Uterus (tissue), 4 donors: Measurements from ENCODE around the gene CD248. TPM values are rescaled to one million over a fixed set of nuclear protein-coding genes. Genes with fewer than 3 reads are reported as not detected.

ENCODE experiments used
- DNase-seq, 2 donors: peaks; one replicate each; pipeline ENCODE4 v3.0.0-alpha.2; 2019 to 2020
- H3K27ac ChIP-seq, 2 donors: fragments of 200-600 bp; sonication (generic); 1 replicate in 1 of 2; 2 replicates in 1 of 2; pipeline ENCODE4 v1.5.1; 2016 to 2018
- H3K27me3 ChIP-seq, 2 donors: fragments of 200-600 bp; sonication (generic); one replicate each; pipeline ENCODE4 v1.5.1; 2018 to 2019; ENCODE audit warnings: control low read depth in 1 of 2
- H3K36me3 ChIP-seq, 2 donors: fragments of 200-600 bp; sonication (generic); one replicate each; pipeline ENCODE4 v1.5.1; 2019; ENCODE audit warnings: control low read depth in 1 of 2
- H3K4me1 ChIP-seq, 2 donors: fragments of 200-600 bp; sonication (generic); one replicate each; pipeline ENCODE4 v1.5.1; 2018 to 2019; ENCODE audit warnings: control low read depth in 1 of 2
- H3K4me3 ChIP-seq, 2 donors: fragments of 200-600 bp; sonication (generic); 1 replicate in 1 of 2; 2 replicates in 1 of 2; pipeline ENCODE4 v1.5.1; 2018 to 2019; ENCODE audit warnings: mild to moderate bottlenecking in 1 of 2
- H3K9me3 ChIP-seq, 2 donors: fragments of 200-600 bp; sonication (generic); one replicate each; pipeline ENCODE4 v1.5.1; 2019; ENCODE audit warnings: control low read depth in 1 of 2
- CTCF ChIP-seq, 4 experiments: fragments of 200-600 bp in 2 of 4; fragments of 450-650 bp in 2 of 4; sonication (generic) in 2 of 4; IDR thresholded peaks; one replicate each; pipeline ENCODE4 v1.5.1; 2016 to 2019; ENCODE audit warnings: antibody characterized with exemption in 4 of 4, mild to moderate bottlenecking in 2 of 4, moderate library complexity in 1 of 4
- POLR2A ChIP-seq, 2 donors: fragments of 450-650 bp; IDR thresholded peaks; one replicate each; pipeline ENCODE4 v1.6.1; 2016; ENCODE audit warnings: antibody characterized with exemption in 2 of 2, mild to moderate bottlenecking in 1 of 2, moderate library complexity in 1 of 2
- intact Hi-C: fragments of 100-400 bp; cut with DNase I; formaldehyde crosslinking; loops from one replicate; pipeline ENCODE4 v1.15.1; 2023; ENCODE audit warnings: low total_unique reads
- total RNA-seq, 4 donors: library from RNA; depleted of rRNA in 3 of 4; stranded (reverse); fragments of >200 nt in 3 of 4; gene quantifications; one replicate each; pipeline versions ENCODE4 v1.1.0 to v1.2.4, GENCODE V29; 2014 to 2023
- donor health status: DM: yes; HTN: yes; CAD: no.

The CD248 gene
- total RNA-seq, 4 donors from 2014 or later = 14.1 to 91.2 (median 46.2) TPM

DNA sequence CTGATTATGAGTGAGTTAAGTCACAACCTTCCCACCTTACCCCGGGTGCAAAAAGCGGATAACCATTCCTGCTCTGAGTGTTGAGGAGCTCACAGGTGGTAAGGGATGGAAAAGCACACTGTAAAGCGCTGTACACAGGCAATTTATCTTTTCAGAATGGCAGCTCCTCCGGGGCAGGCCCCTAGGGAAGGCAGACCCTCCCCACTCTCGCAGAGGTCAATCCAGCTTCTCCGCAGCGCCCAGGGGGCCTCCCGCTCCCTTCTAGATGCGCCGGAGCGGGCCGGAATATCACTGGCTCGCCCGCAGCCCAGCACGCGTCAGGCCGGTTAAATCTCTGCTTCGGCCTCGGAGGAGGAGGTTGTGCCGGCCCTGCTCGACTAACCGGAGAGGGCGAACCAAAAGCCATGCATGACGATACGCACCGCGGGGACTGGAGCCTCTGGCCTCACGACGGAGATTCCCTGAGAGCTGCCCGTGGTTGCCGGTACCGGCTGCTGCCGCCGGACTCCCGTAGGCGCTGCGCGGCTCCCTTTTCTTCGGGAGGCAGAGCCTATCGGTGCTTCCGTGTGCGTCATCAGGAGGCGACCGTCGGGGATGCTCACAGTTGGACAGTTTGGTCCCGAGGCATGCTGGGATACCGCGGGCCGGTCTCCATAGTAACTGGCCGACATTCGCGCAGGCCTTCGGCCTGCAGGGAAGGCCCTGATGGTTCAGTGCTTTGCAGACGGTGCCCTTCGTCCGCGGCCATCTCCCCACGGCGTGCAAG is 27.9 kb upstream of the CD248 start, which contains the start of gene BRMS1:
Gene BRMS1 (minus strand): TSS at position 555 of the 766 bp plus-strand sequence. CDS start 2,870 bp downstream, outside the sequence.
- Histone ChIP-seq H3K27ac (peak within 1 kb of the TSS; percentile 67 to 73), H3K36me3 (no peaks in the 10 kb centered on the region), H3K4me3 (peak within 1 kb of the TSS; percentile 94 to 99), H3K9me3 (no peaks in the 10 kb centered on the region), H3K27me3 (no peaks in the 10 kb centered on the region), H3K4me1 (peaks cover 12 to 13% of the 10 kb centered on the region in 2 donors)
- peak; percentile 97 to 99 for DNase-seq
- intact Hi-C loops = no loop called here
- TF ChIP-seq POLR2A (IDR thresholded peaks at IDR 0.05) = peak; percentile 58 to 74
- TF ChIP-seq CTCF (IDR thresholded peaks at IDR 0.05) = peak; percentile 21 to 56 (median 32)

GRCh38 chr11:66343176-66343575 is 26.3 kb upstream of the CD248 start:
- TF ChIP-seq POLR2A (IDR thresholded peaks at IDR 0.05) = no peak
- TF ChIP-seq CTCF (IDR thresholded peaks at IDR 0.05) = no peak
- intact Hi-C loops = no loop called here
- Histone ChIP-seq H3K27me3 (no peaks in the 10 kb centered on the region), H3K9me3 (no peaks in the 10 kb centered on the region), H3K27ac (no peak overlapping the region), H3K36me3 (no peaks in the 10 kb centered on the region), H3K4me3 (no peak overlapping the region), H3K4me1 (peaks cover 12 to 13% of the 10 kb centered on the region in 2 donors)
- DNase-seq = no peak

DNA sequence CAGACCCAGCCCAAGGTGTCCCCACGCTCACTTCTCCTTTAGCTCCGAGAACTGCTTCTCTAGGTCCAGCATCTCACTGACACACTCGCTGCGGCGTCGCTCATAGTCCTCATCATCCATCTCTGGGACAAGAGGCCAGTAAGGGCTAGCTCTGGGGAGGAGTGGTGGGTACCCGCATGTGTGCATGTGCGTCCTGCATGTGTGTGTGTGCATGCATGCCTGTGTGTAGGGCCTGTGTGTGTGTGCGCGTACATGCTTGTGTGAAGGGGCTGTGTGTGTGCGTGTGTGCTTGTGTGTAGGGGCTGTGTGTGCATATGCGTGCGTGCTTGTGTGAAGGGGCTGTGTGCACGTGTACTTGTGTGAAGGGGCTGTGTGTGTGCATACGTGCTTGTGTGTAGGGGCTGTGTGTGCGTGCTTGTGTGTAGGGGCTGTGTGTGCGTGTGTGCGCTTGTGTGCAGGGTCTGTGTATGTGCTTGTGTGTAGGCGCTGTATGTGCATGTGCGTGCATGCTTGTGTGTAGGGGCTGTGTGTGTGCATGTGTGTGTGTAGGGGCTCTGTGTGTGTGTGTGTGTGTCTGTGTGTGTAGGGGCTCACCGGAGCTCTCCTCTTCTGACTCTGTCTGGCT is 24.8 kb upstream of the CD248 start:
- H3K4me1 ChIP-seq = peaks cover 12% of the 10 kb centered on the region in 2 donors
- H3K27ac ChIP-seq = no peak overlapping the region
- H3K4me3 ChIP-seq = no peak overlapping the region
- intact Hi-C loops = no loop called here
- no peaks in the 10 kb centered on the region for H3K9me3 ChIP-seq
- TF ChIP-seq CTCF (IDR thresholded peaks at IDR 0.05) (no peak), POLR2A (IDR thresholded peaks at IDR 0.05) (no peak)
- no peaks in the 10 kb centered on the region for H3K36me3 ChIP-seq
- no peaks in the 10 kb centered on the region for H3K27me3 ChIP-seq
- DNase-seq = no peak

DNA sequence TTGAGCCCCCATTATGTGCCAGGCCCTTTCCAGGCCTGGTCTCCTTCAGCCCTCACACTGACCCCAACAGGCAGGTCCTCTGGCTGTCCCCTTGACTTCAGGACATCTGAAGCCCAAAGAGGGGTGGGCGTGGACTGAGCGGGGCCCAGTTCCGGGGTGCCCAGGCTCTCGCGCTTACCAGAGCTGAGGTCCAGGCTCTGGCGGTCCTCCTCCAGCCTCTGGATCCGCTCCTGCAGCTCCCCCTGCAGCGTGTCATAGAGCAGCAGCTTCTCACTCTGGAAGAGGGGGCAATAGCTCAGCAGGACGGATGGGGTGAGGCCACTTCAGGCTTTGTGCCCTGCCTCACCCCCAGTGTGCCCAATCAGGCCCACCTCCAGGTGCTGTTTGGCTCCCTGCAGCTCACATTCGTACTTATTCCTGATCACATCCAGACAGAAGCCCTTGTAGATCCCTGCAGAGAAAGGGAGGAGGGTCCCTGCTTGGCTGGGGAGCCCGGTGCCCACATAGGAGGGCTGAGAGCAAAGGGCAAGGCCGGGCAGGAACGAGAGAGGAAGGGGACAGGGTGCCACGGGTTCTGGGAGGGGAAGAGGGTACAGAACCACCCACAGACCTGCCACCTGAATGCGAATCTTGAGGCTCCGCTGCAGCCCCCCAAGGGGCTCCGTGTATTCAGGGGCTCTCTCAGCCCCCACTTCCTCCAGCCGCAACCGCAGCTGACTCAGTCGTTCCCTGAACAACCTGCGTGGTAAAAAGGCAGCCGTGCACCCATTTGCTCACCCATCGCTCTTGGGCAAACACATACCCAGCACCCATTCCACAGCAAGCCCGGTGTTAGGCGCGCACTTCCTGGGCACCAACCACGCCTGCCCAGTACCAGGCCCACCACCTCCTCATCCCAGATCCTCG is 24.0 kb upstream of the CD248 start:
- Histone ChIP-seq H3K27ac (no peak overlapping the region), H3K4me3 (no peak overlapping the region), H3K36me3 (no peaks in the 10 kb centered on the region), H3K9me3 (no peaks in the 10 kb centered on the region), H3K27me3 (no peaks in the 10 kb centered on the region), H3K4me1 (peaks cover 5% of the 10 kb centered on the region in 2 donors)
- no peak for TF ChIP-seq POLR2A (IDR thresholded peaks at IDR 0.05)
- TF ChIP-seq CTCF (IDR thresholded peaks at IDR 0.05) = no peak
- intact Hi-C loops = no loop called here
- no peak for DNase-seq
